H1 (cell line): Measurements from ENCODE around the gene SPTSSA. TPM values are rescaled to one million over a fixed set of nuclear protein-coding genes. Genes with fewer than 3 reads are reported as not detected.

Experiments
- polyA plus RNA-seq, 7 experiments: library from polyadenylated mRNA; depleted of rRNA in 3 of 7; stranded (reverse) in 5 of 7; unstranded in 2 of 7; fragments of >200 nt in 5 of 7; fragments of 200-250 nt in 2 of 7; gene quantifications; 1 replicate in 5 of 7; 2 replicates in 1 of 7; 4 replicates in 1 of 7; pipeline versions ENCODE4 v1.2.1 to v1.2.3, GENCODE V29; 2011 to 2013; ENCODE audit warnings: missing spikeins in 2 of 7, mixed read lengths in 2 of 7
- total RNA-seq: library from RNA; stranded (reverse); fragmentation: NEBNext Ultra II Directional; extraction: Animal tissue kit (Norgen Biotek cat#: 25700); gene quantifications from 2 replicates; pipeline ENCODE4 v1.2.1, GENCODE V29; 2021
- TF ChIP-seq, protein P1 (sequence below): fragments of 300-600 bp; sonication (generic); IDR thresholded peaks from 2 replicates; pipeline ENCODE4 v1.7.1; 2012; ENCODE audit warnings: low read length, moderate library complexity, mild to moderate bottlenecking, inconsistent platforms; ENCODE audit not compliant: insufficient replicate concordance

Gene SPTSSA
- total and polyA plus RNA-seq, 2 of the 8 experiments (the other 6 are each of a cell fraction or from before 2014, with no cell fraction given): 24.9 to 28.5 TPM

DNA sequence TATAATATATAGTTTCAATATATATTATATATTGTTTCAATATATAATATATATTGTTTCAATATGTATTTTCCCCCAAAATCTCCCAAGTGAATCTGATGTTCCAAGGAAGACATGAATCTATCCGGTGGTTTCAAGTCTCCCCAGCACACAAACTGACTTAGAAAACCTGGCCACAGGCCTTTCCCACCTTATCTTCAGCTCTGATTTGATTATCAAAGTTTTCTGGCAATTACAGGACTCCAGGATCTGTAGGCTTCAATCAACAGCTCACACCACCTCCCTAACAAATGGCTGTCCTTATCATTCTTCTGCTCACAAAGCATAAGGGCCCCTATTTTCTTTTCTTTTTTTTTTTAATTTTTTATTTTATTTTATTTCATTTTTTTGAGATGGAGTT is 22.7 kb upstream of the SPTSSA start (continued):
- TF ChIP-seq, protein P1, sequence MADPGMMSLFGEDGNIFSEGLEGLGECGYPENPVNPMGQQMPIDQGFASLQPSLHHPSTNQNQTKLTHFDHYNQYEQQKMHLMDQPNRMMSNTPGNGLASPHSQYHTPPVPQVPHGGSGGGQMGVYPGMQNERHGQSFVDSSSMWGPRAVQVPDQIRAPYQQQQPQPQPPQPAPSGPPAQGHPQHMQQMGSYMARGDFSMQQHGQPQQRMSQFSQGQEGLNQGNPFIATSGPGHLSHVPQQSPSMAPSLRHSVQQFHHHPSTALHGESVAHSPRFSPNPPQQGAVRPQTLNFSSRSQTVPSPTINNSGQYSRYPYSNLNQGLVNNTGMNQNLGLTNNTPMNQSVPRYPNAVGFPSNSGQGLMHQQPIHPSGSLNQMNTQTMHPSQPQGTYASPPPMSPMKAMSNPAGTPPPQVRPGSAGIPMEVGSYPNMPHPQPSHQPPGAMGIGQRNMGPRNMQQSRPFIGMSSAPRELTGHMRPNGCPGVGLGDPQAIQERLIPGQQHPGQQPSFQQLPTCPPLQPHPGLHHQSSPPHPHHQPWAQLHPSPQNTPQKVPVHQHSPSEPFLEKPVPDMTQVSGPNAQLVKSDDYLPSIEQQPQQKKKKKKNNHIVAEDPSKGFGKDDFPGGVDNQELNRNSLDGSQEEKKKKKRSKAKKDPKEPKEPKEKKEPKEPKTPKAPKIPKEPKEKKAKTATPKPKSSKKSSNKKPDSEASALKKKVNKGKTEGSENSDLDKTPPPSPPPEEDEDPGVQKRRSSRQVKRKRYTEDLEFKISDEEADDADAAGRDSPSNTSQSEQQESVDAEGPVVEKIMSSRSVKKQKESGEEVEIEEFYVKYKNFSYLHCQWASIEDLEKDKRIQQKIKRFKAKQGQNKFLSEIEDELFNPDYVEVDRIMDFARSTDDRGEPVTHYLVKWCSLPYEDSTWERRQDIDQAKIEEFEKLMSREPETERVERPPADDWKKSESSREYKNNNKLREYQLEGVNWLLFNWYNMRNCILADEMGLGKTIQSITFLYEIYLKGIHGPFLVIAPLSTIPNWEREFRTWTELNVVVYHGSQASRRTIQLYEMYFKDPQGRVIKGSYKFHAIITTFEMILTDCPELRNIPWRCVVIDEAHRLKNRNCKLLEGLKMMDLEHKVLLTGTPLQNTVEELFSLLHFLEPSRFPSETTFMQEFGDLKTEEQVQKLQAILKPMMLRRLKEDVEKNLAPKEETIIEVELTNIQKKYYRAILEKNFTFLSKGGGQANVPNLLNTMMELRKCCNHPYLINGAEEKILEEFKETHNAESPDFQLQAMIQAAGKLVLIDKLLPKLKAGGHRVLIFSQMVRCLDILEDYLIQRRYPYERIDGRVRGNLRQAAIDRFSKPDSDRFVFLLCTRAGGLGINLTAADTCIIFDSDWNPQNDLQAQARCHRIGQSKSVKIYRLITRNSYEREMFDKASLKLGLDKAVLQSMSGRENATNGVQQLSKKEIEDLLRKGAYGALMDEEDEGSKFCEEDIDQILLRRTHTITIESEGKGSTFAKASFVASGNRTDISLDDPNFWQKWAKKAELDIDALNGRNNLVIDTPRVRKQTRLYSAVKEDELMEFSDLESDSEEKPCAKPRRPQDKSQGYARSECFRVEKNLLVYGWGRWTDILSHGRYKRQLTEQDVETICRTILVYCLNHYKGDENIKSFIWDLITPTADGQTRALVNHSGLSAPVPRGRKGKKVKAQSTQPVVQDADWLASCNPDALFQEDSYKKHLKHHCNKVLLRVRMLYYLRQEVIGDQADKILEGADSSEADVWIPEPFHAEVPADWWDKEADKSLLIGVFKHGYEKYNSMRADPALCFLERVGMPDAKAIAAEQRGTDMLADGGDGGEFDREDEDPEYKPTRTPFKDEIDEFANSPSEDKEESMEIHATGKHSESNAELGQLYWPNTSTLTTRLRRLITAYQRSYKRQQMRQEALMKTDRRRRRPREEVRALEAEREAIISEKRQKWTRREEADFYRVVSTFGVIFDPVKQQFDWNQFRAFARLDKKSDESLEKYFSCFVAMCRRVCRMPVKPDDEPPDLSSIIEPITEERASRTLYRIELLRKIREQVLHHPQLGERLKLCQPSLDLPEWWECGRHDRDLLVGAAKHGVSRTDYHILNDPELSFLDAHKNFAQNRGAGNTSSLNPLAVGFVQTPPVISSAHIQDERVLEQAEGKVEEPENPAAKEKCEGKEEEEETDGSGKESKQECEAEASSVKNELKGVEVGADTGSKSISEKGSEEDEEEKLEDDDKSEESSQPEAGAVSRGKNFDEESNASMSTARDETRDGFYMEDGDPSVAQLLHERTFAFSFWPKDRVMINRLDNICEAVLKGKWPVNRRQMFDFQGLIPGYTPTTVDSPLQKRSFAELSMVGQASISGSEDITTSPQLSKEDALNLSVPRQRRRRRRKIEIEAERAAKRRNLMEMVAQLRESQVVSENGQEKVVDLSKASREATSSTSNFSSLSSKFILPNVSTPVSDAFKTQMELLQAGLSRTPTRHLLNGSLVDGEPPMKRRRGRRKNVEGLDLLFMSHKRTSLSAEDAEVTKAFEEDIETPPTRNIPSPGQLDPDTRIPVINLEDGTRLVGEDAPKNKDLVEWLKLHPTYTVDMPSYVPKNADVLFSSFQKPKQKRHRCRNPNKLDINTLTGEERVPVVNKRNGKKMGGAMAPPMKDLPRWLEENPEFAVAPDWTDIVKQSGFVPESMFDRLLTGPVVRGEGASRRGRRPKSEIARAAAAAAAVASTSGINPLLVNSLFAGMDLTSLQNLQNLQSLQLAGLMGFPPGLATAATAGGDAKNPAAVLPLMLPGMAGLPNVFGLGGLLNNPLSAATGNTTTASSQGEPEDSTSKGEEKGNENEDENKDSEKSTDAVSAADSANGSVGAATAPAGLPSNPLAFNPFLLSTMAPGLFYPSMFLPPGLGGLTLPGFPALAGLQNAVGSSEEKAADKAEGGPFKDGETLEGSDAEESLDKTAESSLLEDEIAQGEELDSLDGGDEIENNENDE: no peak
- TF ChIP-seq, all 59 proteins: peak for 0
